GM19372 (cell line): ENCODE data around the gene BDH1.

Experiments
- ATAC-seq: cut with Tn5 transposase; IDR thresholded peaks from one replicate; pipeline ENCODE4 v1.9.1; 2021; ENCODE audit warnings: mild to moderate bottlenecking, low read depth, moderate library complexity; ENCODE audit not compliant: unreplicated experiment

The BDH1 gene

DNA sequence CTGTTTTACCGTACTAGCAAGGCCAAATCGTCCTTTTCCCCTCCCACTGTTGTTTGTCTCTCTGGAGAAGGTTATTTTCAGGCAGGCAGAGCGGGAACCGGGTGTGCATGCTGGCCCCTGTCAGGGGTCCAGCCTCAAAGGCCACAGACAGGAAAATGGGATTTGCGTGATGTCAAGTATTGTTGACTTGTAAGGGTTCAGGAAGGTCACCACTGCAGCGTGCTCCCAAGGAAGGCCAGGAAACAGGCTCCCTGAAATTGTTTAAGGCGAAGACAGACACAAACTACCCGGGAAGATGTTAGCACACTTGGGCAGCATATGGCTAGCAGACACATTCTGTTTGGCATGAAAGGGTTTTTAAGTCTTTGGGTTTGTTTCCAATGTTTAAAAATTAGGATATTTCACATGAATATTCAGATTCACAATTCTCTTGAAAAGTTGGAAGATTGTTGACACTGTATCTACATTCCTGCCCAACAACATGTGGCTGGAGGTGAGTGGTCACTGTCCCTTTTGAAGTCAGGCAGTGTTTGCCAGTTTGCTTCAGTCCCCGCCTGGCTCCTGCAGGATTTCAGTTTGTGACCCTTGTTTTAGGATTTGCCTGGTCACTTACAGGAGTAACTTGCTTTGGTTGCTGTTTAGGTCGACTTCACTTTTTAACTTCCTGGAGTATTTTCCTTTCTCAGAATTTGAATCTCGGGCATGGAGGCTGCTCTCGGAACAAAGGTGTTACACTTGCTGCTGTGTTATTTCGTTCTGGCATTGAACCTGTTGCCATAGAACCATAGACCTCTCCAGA, 90.4 kb downstream of the BDH1 start:
- no peak for ATAC-seq

DNA sequence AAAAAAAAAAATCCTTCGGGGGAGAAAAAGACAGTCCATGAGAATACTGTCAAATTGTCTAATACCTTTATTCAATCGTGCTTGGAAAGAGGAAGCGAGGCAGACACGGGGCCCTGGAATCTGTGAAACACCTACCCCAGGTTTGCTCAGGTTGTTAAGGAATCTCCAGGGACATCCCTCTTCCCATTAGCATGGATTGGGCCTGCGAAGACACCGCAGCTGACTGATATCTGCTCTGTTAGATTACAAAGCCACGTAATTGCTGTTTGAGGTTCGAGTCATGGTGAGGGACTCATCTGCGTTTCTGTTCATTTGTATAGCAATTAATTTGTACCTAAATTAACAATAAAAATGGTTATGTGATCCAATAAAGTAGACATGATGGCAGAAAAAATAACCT, 91.0 kb downstream of the BDH1 start:
- ATAC-seq: no peak

DNA sequence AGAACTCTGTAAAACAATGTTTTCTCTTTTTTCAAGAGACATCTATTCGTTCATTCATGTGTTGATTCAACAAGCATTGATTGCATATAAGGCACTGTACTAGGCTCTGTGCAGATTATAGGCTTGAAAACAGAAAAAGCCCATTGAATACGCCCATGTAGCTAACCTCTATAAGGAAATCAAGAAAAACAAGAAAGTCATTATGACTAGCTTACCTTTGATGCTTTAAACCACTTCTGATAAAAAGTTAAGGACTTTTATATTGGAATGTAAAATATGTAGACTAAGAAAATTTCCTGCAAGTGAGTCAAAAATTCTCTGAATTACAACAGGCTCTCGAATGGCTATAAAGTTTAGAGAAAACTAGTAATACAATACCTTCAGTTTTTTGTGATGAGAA, 92.5 kb downstream of the BDH1 start:
- ATAC-seq: no peak

DNA sequence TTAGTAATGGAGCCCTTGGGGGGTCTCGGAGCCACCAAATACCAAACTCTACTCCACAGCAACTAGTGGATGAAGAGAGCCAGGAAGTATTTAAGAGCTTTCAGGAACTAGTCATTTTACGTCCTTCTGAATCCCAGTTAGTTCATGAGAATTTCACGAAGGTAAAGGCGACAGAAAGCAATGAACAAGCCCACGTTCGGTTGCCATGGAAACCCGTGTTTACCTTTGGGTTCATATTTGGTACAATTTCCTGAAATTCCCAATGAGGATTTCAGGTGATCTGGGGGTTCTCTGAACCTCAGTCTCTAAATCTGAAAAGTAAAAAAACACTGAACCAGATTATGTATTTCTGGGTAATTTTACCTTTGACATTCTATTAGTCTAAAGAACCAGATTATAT, 93.0 kb downstream of the BDH1 start:
- no peak for ATAC-seq

DNA sequence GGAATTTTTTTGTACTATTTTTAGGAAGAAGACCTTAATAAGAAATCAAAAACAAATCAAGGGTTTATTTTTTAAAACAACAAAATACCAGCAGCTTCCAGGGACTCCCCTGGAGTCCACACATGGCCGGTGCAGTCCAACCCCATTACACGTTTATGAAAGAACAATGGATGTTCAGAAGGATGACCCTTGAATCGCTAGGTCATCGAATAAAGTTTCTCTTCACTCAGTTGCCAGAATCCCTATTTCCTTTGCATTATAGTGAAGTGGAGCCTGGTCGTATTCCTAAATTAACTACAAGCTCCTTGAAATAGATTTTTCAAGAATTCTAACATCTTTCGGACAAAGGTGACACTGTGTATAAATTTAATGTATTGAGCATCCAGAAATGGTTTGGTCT, 95.1 kb downstream of the BDH1 start:
- ATAC-seq: no peak

DNA sequence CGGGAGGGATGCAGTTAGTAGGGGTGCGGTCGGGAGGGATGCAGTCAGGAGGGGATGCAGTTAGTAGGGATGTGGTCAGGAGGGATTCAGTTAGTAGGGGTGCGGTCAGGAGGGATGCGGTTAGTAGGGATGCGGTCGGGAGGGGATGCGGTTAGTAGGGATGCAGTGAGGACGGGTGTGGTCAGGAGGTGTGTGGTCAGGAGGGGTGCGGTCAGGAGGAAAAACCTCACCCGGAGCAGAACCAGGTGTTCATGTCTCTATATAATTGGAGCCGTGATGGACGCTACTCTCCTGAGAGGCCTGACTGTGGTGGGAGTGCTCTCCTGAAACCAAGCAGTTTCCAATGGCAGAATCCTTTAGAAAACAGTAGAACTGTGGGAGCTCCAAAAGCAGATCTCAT, 95.8 kb downstream of the BDH1 start:
- ATAC-seq: no peak
